Mesendoderm (in vitro differentiated cells): ENCODE measurements around the gene ZBTB7C.

Experiments
- DNase-seq: peaks from one replicate; pipeline ENCODE4 v3.0.0; 2013
- H2AK5ac ChIP-seq: 2 replicates; pipeline ENCODE4 v1.6.1; 2013; ENCODE audit warnings: low read length, inconsistent platforms
- H2BK120ac ChIP-seq: 2 replicates; pipeline ENCODE4 v1.6.1; 2013; ENCODE audit warnings: low read depth, mild to moderate bottlenecking, low read length, moderate library complexity, mixed read lengths
- H2BK15ac ChIP-seq: replicated peaks from 2 replicates; pipeline ENCODE4 v1.6.1; 2013; ENCODE audit warnings: low read depth, mild to moderate bottlenecking, moderate library complexity
- H2BK5ac ChIP-seq: 2 replicates; pipeline ENCODE4 v1.6.1; 2013; ENCODE audit warnings: low read length, inconsistent platforms
- H3K18ac ChIP-seq: 2 replicates; pipeline ENCODE4 v1.6.1; 2013; ENCODE audit warnings: mild to moderate bottlenecking, low read length, mixed read lengths
- H3K23ac ChIP-seq: one replicate; pipeline ENCODE4 v1.6.1; 2013; ENCODE audit warnings: low read length
- H3K27ac ChIP-seq: 2 replicates; pipeline ENCODE4 v1.5.1; 2013; ENCODE audit warnings: low read depth, mild to moderate bottlenecking, inconsistent platforms, low read length, moderate library complexity
- H3K27me3 ChIP-seq: 2 replicates; pipeline ENCODE4 v1.6.1; 2013; ENCODE audit warnings: low read length, control low read depth, mild to moderate bottlenecking, inconsistent platforms; ENCODE audit not compliant: insufficient read depth, poor library complexity
- H3K36me3 ChIP-seq: 2 replicates; pipeline ENCODE4 v1.6.1; 2013; ENCODE audit warnings: low read length, inconsistent platforms; ENCODE audit not compliant: control insufficient read depth, insufficient read depth
- H3K4ac ChIP-seq: one replicate; pipeline ENCODE4 v1.6.1; 2013; ENCODE audit warnings: low read depth, mild to moderate bottlenecking, low read length, moderate library complexity
- H3K4me1 ChIP-seq: 2 replicates; pipeline ENCODE4 v1.6.1; 2013; ENCODE audit warnings: low read depth, low read length, inconsistent platforms; ENCODE audit not compliant: control insufficient read depth
- H3K4me2 ChIP-seq: 2 replicates; pipeline ENCODE4 v1.6.1; 2013; ENCODE audit warnings: low read length
- H3K4me3 ChIP-seq: 2 replicates; pipeline ENCODE4 v1.5.1; 2013; ENCODE audit warnings: mild to moderate bottlenecking, low read length
- H3K56ac ChIP-seq: one replicate; pipeline ENCODE4 v1.6.1; 2013; ENCODE audit warnings: low read length
- H3K79me1 ChIP-seq: 2 replicates; pipeline ENCODE4 v1.6.1; 2013; ENCODE audit warnings: low read length, inconsistent platforms
- H3K79me2 ChIP-seq: 2 replicates; pipeline ENCODE4 v1.6.1; 2013; ENCODE audit warnings: mild to moderate bottlenecking, low read length; ENCODE audit not compliant: control insufficient read depth, insufficient read depth
- H3K9ac ChIP-seq: 2 replicates; pipeline ENCODE4 v1.6.1; 2013; ENCODE audit warnings: low read length, inconsistent platforms
- H4K5ac ChIP-seq: one replicate; pipeline ENCODE4 v1.6.1; 2013; ENCODE audit warnings: low read length
- H4K8ac ChIP-seq: one replicate; pipeline ENCODE4 v1.6.1; 2013; ENCODE audit warnings: low read depth, mild to moderate bottlenecking, control low read depth, low read length, moderate library complexity
- WGBS: extraction: QIAGEN DNeasy Blood & Tissue Kit; methylation state at CpG from one replicate; pipeline ENCODE4 v1.1.7; 2013; ENCODE audit warnings: low lambda C conversion rate, missing lambda C conversion rate; ENCODE audit not compliant: insufficient coverage; ENCODE audit errors: extremely low coverage; 5-methylcytosine and 5-hydroxymethylcytosine counted together

Gene ZBTB7C

GRCh38 chr18:48367557-48367956, 41.6 kb downstream of the ZBTB7C start:
- H4K8ac ChIP-seq, result no peak overlapping the region
- WGBS, result no CpG with 5 or more reads among the region's 4 CpGs
- H3K18ac ChIP-seq, result no peak overlapping the region
- H3K4me3 ChIP-seq, result no peak overlapping the region
- no peaks in the 10 kb centered on the region for H3K36me3 ChIP-seq
- H2AK5ac ChIP-seq, result no peak overlapping the region
- no peak overlapping the region for H2BK5ac ChIP-seq
- no peak for DNase-seq
- H3K79me2 ChIP-seq, result no peaks in the 10 kb centered on the region
- H2BK120ac ChIP-seq, result no peak overlapping the region
- H3K27ac ChIP-seq, result no peak overlapping the region
- peaks cover 5% of the 10 kb centered on the region for H3K4me1 ChIP-seq
- no peaks in the 10 kb centered on the region for H3K27me3 ChIP-seq
- H3K79me1 ChIP-seq, result no peaks in the 10 kb centered on the region
- no peak overlapping the region for H3K56ac ChIP-seq
- no peak overlapping the region for H2BK15ac ChIP-seq
- H3K4me2 ChIP-seq, result no peak overlapping the region
- no peak overlapping the region for H3K9ac ChIP-seq
- H4K5ac ChIP-seq, result no peak overlapping the region
- no peak overlapping the region for H3K23ac ChIP-seq
- no peak overlapping the region for H3K4ac ChIP-seq

- Histone ChIP-seq H3K4ac (no peak overlapping the region), H2AK5ac (no peak overlapping the region), H3K56ac (no peak overlapping the region), H3K23ac (no peak overlapping the region), H3K4me3 (no peak overlapping the region), H3K79me2 (no peaks in the 10 kb centered on the region), H3K79me1 (no peaks in the 10 kb centered on the region), H3K18ac (no peak overlapping the region), H3K27ac (no peak overlapping the region), H2BK5ac (no peak overlapping the region), H2BK15ac (no peak overlapping the region), H3K9ac (no peak overlapping the region), H3K4me2 (no peak overlapping the region), H3K36me3 (no peaks in the 10 kb centered on the region), H2BK120ac (no peak overlapping the region), H4K5ac (no peak overlapping the region), H3K4me1 (peaks cover 5% of the 10 kb centered on the region), H3K27me3 (no peaks in the 10 kb centered on the region), H4K8ac (no peak overlapping the region)
- DNase-seq, result no peak
Observed at GRCh38 chr18:48365965-48366364, 43.2 kb downstream of the ZBTB7C start.

GRCh38 chr18:48364146-48364545, 45.0 kb downstream of the ZBTB7C start:
- no peak overlapping the region for H2AK5ac ChIP-seq
- H2BK15ac ChIP-seq, result no peak overlapping the region
- H3K9ac ChIP-seq, result no peak overlapping the region
- no peak overlapping the region for H2BK120ac ChIP-seq
- H3K4ac ChIP-seq, result no peak overlapping the region
- H3K18ac ChIP-seq, result peak overlapping the region; percentile 14
- H4K8ac ChIP-seq, result no peak overlapping the region
- no peak overlapping the region for H4K5ac ChIP-seq
- no peak for DNase-seq
- H3K23ac ChIP-seq, result no peak overlapping the region
- H3K79me1 ChIP-seq, result no peaks in the 10 kb centered on the region
- H3K4me1 ChIP-seq, result peaks cover 13% of the 10 kb centered on the region
- H3K36me3 ChIP-seq, result no peaks in the 10 kb centered on the region
- no CpG with 5 or more reads among the region's 5 CpGs for WGBS
- H3K27ac ChIP-seq, result no peak overlapping the region
- no peaks in the 10 kb centered on the region for H3K27me3 ChIP-seq
- H3K4me3 ChIP-seq, result no peak overlapping the region
- no peak overlapping the region for H3K56ac ChIP-seq
- no peak overlapping the region for H3K4me2 ChIP-seq
- no peak overlapping the region for H2BK5ac ChIP-seq
- H3K79me2 ChIP-seq, result no peaks in the 10 kb centered on the region

- no CpG with 5 or more reads among the region's 3 CpGs for WGBS
- no peak overlapping the region for H2AK5ac ChIP-seq
- no peak overlapping the region for H3K23ac ChIP-seq
- no peaks in the 10 kb centered on the region for H3K79me2 ChIP-seq
- no peak overlapping the region for H4K5ac ChIP-seq
- peaks cover 16% of the 10 kb centered on the region for H3K4me1 ChIP-seq
- no peak overlapping the region for H2BK120ac ChIP-seq
- H2BK15ac ChIP-seq, result no peak overlapping the region
- H2BK5ac ChIP-seq, result no peak overlapping the region
- H3K56ac ChIP-seq, result no peak overlapping the region
- H3K4me3 ChIP-seq, result no peak overlapping the region
- H4K8ac ChIP-seq, result no peak overlapping the region
- H3K9ac ChIP-seq, result no peak overlapping the region
- H3K18ac ChIP-seq, result no peak overlapping the region
- no peak overlapping the region for H3K4me2 ChIP-seq
- H3K27ac ChIP-seq, result no peak overlapping the region
- no peak for DNase-seq
- H3K36me3 ChIP-seq, result no peaks in the 10 kb centered on the region
- H3K79me1 ChIP-seq, result no peaks in the 10 kb centered on the region
- H3K27me3 ChIP-seq, result no peaks in the 10 kb centered on the region
- no peak overlapping the region for H3K4ac ChIP-seq
Observed at GRCh38 chr18:48363175-48363574, 46.0 kb downstream of the ZBTB7C start.

- no peak overlapping the region for H3K56ac ChIP-seq
- no peak overlapping the region for H4K8ac ChIP-seq
- no peak overlapping the region for H4K5ac ChIP-seq
- H3K4me1 ChIP-seq, result peaks cover 12% of the 10 kb centered on the region
- no peak overlapping the region for H3K23ac ChIP-seq
- H3K18ac ChIP-seq, result no peak overlapping the region
- H3K36me3 ChIP-seq, result no peaks in the 10 kb centered on the region
- DNase-seq, result no peak
- no peaks in the 10 kb centered on the region for H3K79me2 ChIP-seq
- H3K4me3 ChIP-seq, result no peak overlapping the region
- H2BK5ac ChIP-seq, result no peak overlapping the region
- WGBS, result no CpG with 5 or more reads among the region's 4 CpGs
- no peak overlapping the region for H3K27ac ChIP-seq
- H2BK120ac ChIP-seq, result no peak overlapping the region
- no peak overlapping the region for H3K9ac ChIP-seq
- H3K79me1 ChIP-seq, result no peaks in the 10 kb centered on the region
- H3K4ac ChIP-seq, result no peak overlapping the region
- H3K27me3 ChIP-seq, result no peaks in the 10 kb centered on the region
- no peak overlapping the region for H2AK5ac ChIP-seq
- H2BK15ac ChIP-seq, result no peak overlapping the region
- no peak overlapping the region for H3K4me2 ChIP-seq
Observed at GRCh38 chr18:48361801-48362200, 47.4 kb downstream of the ZBTB7C start.

GRCh38 chr18:48360376-48361021, 48.7 kb downstream of the ZBTB7C start:
- Histone ChIP-seq H3K4me3 (no peak overlapping the region), H3K18ac (no peak overlapping the region), H4K5ac (no peak overlapping the region), H3K36me3 (no peaks in the 10 kb centered on the region), H2AK5ac (peak overlapping the region; percentile 32), H3K79me1 (no peaks in the 10 kb centered on the region), H3K27me3 (no peaks in the 10 kb centered on the region), H3K9ac (no peak overlapping the region), H3K27ac (no peak overlapping the region), H2BK15ac (no peak overlapping the region), H2BK5ac (no peak overlapping the region), H2BK120ac (no peak overlapping the region), H3K4me2 (no peak overlapping the region), H3K4me1 (peaks cover 12% of the 10 kb centered on the region), H3K4ac (no peak overlapping the region), H3K23ac (no peak overlapping the region), H3K79me2 (no peaks in the 10 kb centered on the region), H3K56ac (no peak overlapping the region), H4K8ac (no peak overlapping the region)
- no peak for DNase-seq
- WGBS, result no CpG with 5 or more reads among the region's 9 CpGs
